HG03135 (cell line): ENCODE measurements around the gene SART3.

Experiments used
- ATAC-seq: cut with Tn5 transposase; IDR thresholded peaks from one replicate; pipeline ENCODE4 v1.9.1; 2021; ENCODE audit warnings: mild to moderate bottlenecking, moderate library complexity; ENCODE audit not compliant: unreplicated experiment

Gene SART3, protein sequence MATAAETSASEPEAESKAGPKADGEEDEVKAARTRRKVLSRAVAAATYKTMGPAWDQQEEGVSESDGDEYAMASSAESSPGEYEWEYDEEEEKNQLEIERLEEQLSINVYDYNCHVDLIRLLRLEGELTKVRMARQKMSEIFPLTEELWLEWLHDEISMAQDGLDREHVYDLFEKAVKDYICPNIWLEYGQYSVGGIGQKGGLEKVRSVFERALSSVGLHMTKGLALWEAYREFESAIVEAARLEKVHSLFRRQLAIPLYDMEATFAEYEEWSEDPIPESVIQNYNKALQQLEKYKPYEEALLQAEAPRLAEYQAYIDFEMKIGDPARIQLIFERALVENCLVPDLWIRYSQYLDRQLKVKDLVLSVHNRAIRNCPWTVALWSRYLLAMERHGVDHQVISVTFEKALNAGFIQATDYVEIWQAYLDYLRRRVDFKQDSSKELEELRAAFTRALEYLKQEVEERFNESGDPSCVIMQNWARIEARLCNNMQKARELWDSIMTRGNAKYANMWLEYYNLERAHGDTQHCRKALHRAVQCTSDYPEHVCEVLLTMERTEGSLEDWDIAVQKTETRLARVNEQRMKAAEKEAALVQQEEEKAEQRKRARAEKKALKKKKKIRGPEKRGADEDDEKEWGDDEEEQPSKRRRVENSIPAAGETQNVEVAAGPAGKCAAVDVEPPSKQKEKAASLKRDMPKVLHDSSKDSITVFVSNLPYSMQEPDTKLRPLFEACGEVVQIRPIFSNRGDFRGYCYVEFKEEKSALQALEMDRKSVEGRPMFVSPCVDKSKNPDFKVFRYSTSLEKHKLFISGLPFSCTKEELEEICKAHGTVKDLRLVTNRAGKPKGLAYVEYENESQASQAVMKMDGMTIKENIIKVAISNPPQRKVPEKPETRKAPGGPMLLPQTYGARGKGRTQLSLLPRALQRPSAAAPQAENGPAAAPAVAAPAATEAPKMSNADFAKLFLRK

DNA sequence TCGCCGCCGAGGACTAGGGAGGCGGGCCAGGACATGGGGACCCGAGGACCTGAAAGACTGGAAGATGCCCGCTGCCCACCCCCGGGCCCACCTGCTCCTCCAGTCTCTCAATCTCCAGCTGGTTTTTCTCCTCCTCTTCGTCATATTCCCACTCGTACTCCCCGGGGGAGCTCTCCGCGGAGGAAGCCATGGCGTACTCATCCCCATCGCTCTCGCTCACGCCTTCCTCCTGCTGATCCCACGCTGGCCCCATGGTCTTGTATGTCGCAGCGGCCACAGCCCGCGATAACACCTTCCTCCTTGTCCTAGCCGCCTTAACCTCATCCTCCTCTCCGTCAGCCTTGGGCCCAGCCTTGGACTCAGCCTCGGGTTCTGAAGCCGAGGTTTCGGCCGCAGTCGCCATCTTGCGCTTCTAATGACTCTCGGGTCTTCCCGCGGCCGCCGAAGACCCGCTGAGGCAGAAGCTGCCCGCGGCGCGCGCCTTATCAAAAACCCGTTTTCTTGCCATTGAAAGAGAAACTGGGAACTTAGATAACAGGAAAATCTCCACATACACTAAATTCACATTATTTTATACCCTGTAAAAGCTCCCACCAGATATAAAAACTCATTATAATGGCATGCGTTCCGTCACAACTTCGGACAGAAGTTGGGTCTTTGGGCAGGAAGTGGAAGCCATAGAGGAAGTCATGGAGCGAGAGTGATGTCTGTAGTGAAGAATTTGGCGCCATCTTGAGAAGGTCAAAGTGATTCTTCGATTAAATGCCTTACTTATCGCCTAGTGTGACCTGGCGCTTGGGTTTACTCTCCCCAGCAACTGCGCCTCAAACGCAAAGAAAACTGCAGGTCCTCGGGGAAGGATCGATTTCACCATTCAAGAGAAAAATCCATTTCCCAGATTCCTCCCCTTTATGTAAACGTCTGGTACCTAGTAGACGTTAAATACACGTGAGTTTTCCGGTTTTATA, at the start of gene SART3:
Gene SART3, minus strand, starts transcription at position 422 of the 968 bp plus-strand sequence. Its CDS starts 19 bp downstream, at position 403.
- peak; percentile 44 for ATAC-seq

DNA sequence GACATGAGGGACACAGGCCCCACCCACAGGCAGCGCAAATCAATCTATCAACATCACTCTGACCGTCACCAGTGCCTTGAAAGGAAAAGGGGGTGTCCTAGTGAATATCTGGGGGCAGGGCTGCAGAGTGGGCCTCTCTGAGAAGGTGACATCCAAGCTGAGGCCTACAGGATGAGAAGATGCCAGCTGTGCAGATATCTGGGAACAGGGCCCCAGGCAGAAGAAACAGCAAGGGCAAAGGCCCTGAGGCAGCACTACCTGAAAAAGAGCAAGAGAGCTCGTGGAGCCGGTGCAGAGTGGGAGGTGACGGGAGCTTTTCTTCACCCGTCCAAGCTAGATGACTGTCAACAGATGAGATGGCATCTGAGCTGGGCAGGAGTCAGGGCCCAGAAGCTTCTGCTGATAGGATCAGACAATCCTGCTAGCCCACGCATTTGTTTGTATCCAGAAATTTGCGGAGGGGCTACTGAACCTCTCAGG, 49.4 kb upstream of the SART3 start:
- ATAC-seq: no peak

DNA sequence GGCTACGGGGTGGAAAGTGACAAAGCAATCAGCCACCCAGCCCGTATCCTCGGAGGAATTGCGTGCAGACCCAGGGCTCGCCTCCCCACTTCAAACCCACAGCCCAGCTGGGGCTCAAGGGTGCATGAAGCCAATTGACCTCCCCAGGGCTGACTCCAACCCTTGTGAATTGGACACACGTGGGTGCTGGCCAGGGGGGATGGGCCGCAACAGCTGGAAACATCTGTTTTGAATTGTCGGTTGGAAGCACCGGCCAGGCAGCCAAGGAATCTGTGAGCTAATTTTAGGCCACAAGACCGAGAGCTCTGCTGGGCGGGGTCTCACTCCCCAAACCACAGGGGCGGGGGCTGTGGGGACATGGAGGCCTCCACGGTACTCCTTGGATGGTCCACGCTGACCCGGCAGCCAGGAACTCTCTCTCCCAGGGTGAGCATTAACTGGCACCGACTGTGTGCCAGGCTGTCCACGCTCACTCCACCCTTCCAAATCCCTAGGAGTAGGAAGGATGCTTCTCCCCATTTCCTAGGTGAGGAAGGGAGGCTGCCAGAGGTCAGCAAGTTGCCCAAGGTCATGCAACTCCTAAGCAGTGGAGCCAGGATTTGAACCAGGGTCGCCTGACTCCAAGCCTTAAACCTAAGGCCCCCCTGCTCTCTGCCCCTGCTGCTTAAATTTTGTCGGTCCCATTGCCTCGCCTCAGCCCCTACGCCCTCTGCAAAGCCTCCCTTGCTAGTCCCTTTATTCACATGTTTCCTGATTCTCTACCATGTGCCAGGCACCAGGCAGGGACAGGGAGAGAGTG, 48.8 kb upstream of the SART3 start:
- ATAC-seq: no peak

DNA sequence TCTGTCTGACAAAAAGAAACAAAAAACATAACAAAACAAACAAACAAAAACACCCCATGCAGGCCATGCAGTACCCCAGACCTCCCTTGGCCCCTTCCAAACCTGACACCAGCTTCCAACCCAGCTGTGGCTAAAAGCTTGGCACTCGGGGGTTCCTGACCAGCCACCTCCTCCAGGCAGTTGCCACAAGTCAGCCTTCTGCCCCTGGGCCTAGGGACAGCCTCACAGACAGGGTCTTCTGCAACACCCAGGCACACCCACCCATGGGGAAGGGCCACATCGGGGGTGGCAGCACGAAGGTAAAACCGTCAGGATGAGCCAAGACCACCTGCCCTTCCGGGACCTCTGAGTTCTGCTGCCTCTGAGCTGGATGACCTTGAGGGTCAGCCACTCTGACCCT, 47.6 kb upstream of the SART3 start:
- no peak for ATAC-seq

DNA sequence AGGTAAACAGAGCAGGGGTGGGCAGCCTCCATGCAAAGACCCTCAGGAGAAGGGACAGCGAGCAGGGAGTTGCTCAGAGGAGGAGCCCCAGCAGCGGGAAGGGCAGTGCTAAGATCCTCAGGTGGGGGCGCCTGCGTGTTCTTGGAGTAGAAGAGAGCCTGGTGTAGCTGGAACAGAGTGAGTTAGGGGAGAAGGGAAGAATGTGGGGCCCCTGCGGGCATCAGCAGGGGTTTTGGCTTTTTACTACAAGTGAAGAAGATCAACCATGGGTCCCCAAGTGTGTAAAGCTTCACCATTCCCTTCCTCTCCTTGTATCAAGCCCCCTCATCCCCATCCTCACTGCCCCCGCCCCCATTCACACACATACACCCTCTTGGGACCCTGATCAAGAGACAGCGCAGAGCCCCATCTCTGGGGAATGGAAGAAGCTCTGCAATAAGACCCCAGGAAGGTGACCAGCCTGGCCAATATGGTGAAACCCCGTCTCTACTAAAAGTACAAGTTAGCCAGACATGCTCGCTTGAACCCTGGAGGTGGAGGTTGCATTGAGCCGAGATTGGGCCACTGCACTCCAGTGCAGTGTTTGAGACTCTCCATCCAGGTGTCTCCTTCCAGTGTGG, 47.1 kb upstream of the SART3 start:
- ATAC-seq: no peak

DNA sequence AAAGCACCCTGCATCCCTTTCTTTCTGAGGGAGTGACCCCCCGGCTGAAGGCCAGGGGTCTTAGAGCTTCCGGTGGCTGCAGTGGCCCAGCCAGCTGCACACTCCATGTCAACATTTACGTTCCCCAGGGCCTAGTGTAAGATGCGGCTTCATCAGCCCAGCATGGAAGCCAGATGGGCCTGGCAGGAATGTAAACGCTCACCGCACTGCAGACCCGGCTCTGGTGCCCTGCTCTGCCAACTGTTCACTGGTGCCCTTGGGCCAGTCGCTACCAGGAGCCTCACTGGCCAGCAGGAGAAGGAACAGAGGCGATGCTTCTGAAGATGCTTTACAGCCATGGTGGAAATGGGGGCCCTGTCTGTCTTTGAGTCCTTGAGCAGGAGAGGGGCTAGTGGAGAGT, 45.5 kb upstream of the SART3 start:
- no peak for ATAC-seq

DNA sequence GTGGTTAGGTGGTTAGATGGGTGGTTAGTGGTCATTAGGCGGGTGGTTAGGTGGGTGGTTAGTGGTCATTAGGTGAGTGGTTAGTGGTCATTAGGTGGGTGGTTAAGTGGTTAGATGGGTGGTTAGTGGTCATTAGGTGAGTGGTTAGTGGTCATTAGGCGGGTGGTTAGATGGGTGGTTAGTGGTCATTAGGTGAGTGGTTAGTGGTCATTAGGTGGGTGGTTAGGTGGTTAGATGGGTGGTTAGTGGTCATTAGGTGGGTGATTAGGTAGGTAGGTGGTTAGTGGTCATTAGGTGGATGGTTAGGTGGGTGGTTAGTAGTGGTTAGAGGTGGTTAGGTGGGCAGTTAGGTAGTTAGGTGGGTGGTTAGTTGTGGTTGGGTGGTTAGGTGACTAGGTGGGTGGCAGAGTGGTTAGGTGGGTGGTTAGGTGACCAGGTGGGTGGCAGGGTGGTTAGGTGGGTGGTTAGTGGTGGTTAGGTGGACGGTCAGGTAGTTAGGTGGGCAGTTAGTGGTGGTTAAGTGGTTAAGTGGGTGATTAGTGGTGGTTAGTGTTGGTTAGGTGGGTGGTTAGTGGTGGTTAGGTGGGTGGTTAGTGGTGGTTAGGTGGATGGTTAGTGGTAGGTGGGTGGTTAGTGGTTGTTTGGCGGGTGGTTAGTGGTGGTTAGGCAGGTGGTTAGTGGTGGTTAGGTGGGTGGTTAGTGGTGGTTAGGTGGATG, 44.9 kb upstream of the SART3 start:
- no peak for ATAC-seq

DNA sequence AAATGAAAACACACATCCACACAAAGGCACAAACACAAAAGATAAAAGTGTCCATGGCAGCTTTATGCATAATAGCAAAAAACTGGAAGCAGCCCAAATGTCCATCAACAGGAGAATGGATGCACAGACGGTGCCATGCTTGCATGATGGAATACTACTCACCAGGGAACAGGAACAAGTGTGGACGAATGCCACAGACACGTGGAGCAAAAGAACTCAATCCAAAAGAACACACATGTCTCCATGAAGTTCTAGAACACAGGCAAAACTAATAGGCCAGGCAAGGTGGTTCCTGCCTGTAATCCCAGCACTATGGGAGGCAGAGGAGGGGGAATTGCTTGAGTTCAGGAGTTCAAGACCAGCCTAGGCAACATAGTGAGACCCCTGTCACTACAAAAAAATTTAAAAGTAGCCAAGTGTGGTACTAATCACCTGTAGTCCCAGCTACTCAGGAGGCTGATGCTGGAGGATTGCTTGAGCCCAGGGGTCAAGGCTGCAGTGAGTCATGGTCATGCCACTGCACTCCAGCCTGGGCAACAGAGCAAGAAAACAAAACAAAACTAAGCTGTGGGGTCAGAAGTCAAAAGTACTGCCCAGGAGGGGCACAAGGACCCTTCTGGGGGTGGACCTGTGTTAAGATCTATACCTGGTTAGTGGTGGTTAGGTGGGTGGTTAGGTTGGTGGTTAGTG, 44.2 kb upstream of the SART3 start:
- no peak for ATAC-seq

DNA sequence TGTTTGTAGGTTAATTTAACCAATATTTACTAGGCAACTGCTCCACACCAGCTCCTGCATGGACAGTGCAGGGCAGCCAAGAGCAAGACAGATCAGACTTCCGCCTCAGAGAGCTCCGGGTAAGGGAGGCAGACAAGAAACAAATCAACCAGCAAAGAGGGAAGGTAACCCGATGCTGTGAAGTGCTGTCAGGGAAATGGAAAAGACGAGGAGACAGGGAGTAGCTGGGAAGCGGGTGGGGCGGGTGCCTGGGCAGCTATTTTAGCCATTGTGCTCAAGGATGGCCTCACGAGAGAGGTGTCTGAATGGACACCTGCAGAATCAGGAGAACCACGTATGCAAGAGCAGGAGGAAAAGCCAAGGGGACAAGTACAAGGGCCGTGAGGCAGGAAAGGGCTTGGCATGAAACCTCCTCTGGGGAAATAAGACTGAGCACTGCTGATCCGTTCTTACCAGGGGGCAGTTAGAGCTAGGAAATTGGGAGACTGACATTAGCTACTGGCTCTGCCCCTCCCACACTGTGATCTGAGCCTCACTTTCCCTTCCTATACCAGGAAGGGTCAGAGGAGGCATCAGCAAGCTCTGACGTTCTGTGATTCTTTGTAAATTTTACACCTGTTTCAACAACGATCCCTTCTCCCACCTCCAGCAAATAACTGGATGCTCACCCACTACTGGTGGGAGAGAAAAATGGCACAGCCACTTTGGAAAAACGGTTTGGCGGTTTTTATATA, 43.4 kb upstream of the SART3 start:
- no peak for ATAC-seq

DNA sequence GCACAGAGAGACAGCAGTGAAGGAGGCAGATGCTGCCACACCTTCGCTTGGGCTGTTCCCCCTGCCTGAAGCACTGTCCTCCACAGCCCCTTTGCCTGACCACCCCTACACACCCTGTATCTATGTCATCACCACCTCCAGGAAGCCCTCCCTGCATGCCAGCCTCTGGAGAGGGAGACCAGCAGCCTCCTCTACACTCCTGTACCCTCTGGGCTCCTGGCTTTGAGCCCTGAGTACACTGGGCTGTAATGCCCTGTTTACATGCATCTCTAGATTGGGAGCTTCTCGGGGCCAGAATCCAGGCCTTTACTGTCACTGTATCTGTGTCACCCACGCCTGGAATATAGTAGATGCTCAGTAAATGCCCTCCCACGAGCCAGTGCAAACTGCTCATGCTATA, 42.8 kb upstream of the SART3 start:
- ATAC-seq: no peak

DNA sequence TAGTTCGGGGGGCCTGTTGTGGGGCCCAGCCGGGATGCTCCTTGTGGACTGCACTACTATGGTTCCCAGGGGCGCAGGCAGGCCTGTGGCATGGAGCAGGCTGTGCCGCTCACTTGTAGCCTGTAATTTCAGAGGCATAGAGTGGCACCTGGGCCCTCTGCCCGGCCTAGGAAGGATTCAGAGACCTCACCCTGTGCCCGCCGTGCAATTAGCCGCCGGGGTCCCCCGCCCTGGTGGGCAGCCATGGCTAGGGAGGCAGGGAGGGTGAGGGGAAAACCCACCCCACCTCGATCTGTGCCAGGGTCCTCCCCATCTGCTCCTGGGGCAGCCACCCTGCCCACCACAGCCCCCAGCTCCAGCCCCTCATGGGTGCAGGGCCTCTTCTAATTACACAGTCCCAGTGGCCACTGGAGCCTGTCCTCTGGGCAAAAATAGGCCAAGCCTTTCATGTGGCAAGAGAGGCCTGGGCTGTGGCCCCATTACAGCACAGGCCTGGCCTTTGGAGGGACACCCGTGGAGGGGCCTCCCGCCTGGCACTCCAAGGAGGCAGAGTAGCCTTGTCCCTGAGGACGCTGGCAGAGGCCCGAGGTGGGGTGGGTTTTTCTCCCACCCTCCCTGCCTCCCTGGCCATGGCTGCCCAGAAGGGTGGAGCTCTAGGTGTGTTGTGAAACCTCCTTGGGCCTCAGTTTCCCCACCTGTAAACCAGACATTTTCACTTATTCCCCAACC, 42.2 kb upstream of the SART3 start:
- no peak for ATAC-seq

DNA sequence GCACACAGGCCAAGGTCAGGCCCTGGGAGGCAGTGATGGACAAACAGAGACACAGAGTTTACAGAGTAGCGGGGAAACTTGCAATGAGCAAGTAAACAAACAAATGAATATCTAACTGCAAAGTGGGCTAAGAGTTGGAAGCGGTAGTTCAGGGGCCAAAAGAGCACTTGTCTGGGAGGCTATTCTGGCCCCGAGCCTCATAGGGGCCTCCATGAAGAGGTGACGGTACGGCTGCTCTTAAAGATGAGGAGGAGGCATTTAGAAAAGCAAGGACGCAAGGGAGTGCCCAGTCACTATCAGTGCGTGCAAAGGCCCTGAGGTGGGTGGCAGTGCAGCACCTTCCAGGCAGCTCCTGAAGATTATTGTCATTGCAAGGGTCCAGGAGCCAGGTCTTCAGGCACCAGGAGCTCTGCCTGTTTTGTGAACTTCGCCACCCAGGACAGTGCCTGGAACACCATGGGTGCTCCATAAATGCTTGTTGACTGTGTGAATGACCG, 41.3 kb upstream of the SART3 start:
- no peak for ATAC-seq

DNA sequence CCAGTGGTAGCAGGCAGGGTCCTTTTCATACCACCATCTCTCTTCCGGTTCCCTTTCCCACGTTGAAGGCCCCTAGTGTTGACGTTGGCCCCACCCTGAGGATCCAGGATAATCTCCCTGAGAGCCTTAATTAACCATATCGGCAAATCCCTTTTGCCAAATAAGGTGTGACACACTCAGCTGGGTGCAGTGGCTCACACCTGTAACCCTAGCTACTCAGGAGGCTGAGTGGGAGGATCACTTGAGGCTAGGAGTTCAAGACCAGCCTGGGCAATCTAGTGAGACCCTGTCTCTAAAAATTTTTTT, 39.7 kb upstream of the SART3 start:
- no peak for ATAC-seq

DNA sequence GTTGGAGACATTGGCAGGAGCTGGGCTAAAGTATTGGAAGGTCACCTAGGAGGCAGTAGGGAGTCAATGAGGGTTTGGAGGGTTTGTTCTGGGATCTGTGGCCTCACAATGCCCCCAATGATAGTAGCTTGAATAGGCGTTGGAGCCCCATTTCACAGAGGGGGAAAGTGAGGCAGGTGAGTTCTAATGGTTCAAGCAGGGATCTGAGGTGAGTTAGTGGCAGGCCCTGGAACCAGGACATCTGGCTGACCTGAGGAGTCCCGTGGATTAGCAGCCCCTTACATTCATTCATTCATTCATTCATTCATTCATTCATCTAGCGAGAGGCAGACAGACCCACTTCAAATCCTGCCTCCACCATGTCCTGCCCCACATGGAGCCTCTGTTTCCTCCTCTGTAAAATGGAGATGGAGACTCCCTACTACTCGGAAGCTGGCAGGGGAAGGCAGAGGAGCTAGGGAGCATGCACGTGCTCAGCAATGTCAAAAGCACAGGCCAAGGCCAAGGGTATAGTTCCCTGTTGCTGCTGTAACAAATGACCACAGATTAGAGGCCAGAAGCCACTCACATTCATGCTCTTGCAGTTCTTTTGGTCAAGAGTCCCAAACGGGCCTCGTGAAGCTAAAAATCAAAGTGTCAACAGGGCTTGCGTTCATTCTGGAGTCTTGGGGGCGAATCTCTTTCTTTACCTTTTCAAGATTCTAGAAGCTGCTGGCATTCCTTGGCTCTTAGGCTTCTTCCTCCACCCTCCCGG, 39.2 kb upstream of the SART3 start:
- ATAC-seq: no peak

DNA sequence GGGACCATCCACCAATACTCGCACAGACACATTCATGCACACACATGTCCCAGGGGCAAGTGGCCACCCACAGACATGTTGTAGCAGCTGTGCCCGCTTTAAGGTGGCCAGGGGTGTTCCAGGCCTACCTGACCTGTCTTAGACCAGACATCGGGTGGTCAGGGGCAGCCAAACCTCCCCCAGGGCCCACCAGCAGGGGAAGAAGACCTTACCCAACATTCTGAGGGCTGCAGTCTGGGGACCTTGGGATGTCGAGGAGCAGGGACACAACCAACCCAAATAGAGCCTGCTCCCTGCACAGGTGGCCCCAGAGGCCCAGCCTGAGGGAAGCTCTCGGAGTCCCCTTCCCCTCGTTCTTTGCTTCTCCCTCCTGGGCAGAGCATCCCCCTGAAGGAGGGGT, 38.6 kb upstream of the SART3 start:
- ATAC-seq: no peak
